Inflammatory macrophage treated with lipopolysaccharide for 4 hours (primary cell): ENCODE results near the gene WASF2.
"Not testable (repeated sequence)": the region's sequence is repeated elsewhere in the genome, so short reads cannot be mapped to it uniquely, and the experiment has no call there.

ENCODE experiments used
- DNase-seq: peaks from one replicate; pipeline ENCODE4 v3.0.0-alpha.2; 2020

Gene WASF2

GRCh38 chr1:27489973-27490741 is at the start of gene WASF2:
Gene WASF2 (minus strand): TSS chr1:27490167. CDS start chr1:27428890, 61,277 bp downstream.
- DNase-seq = peak; percentile 99

GRCh38 chr1:27538793-27539192 is 48.8 kb upstream of the WASF2 start:
- no peak for DNase-seq

GRCh38 chr1:27538305-27538676 is 48.3 kb upstream of the WASF2 start:
- DNase-seq = not testable (repeated sequence)

GRCh38 chr1:27536767-27537166 is 46.8 kb upstream of the WASF2 start:
- no peak for DNase-seq

GRCh38 chr1:27536010-27536757 is 46.2 kb upstream of the WASF2 start:
- no peak for DNase-seq

- no peak for DNase-seq
These were observed 45.4 kb upstream of the WASF2 start for GRCh38 chr1:27535386-27535785.

GRCh38 chr1:27531959-27532685 is 42.2 kb upstream of the WASF2 start:
- DNase-seq = no peak

GRCh38 chr1:27530192-27530591 is 40.2 kb upstream of the WASF2 start:
- DNase-seq = no peak

- no peak for DNase-seq
These were observed 39.7 kb upstream of the WASF2 start for GRCh38 chr1:27529704-27530018.

GRCh38 chr1:27528818-27529703 is 39.1 kb upstream of the WASF2 start:
- no peak for DNase-seq

GRCh38 chr1:27527890-27528817 is 38.2 kb upstream of the WASF2 start:
- no peak for DNase-seq

- no peak for DNase-seq
These were observed 37.4 kb upstream of the WASF2 start for GRCh38 chr1:27527223-27527889.

- DNase-seq = peak; percentile 75
These were observed 36.7 kb upstream of the WASF2 start for GRCh38 chr1:27526569-27527222.

GRCh38 chr1:27525296-27526272 is 35.6 kb upstream of the WASF2 start:
- DNase-seq = peak; percentile 76

GRCh38 chr1:27523337-27524020 is 33.5 kb upstream of the WASF2 start:
- no peak for DNase-seq

GRCh38 chr1:27522432-27523336 is 32.7 kb upstream of the WASF2 start:
- DNase-seq = peak; percentile 29

GRCh38 chr1:27521861-27522431 is 32.0 kb upstream of the WASF2 start:
- DNase-seq = no peak
